Fibroblast of pulmonary artery (primary cell): ENCODE results near the gene ACOT11.
A peak's percentile ranks its signal among the peaks of the same experiment; 100 is the strongest.

ENCODE experiments used
- DNase-seq: peaks from one replicate; pipeline ENCODE4 v3.0.0-alpha.2; 2010; ENCODE audit warnings: low read depth
- H3K4me3 ChIP-seq: replicated peaks from 2 replicates; pipeline ENCODE4 v1.5.1; 2011; ENCODE audit warnings: low read depth, mild to moderate bottlenecking, control low read depth, low read length, moderate library complexity
- CTCF ChIP-seq: IDR thresholded peaks from 2 replicates; pipeline ENCODE4 v1.5.1; 2011; ENCODE audit warnings: mild to moderate bottlenecking, control low read depth, low read length, inconsistent platforms; ENCODE audit errors: missing control alignments

The ACOT11 gene

GRCh38 chr1:54640361-54640760, 92.3 kb downstream of the ACOT11 start:
- TF ChIP-seq CTCF = no peak
- DNase-seq = no peak
- no peak overlapping the region for H3K4me3 ChIP-seq

- no peak for TF ChIP-seq CTCF
- DNase-seq = no peak
- H3K4me3 ChIP-seq = no peak within 1 kb of the TSS
These were observed 93.1 kb downstream of the ACOT11 start, which contains the start of gene MROH7 for GRCh38 chr1:54640863-54641836. TSS of gene MROH7 (plus strand) at chr1:54641786. CDS start at chr1:54652927, 11,141 bp downstream.

GRCh38 chr1:54643736-54644135, 95.7 kb downstream of the ACOT11 start:
- no peak overlapping the region for H3K4me3 ChIP-seq
- TF ChIP-seq CTCF = no peak
- no peak for DNase-seq

GRCh38 chr1:54645806-54646676, 98.0 kb downstream of the ACOT11 start:
- peak; percentile 19 for DNase-seq
- H3K4me3 ChIP-seq = no peak overlapping the region
- TF ChIP-seq CTCF = no peak

- no peak for DNase-seq
- no peak for TF ChIP-seq CTCF
These were observed 101.3 kb downstream of the ACOT11 start for GRCh38 chr1:54649130-54649898.

GRCh38 chr1:54649921-54650320, 101.9 kb downstream of the ACOT11 start:
- no peak for DNase-seq
- TF ChIP-seq CTCF = no peak
- H3K4me3 ChIP-seq = no peak overlapping the region

More at GRCh38 chr1:54649130-54649898, 101.3 kb downstream of the ACOT11 start:
- H3K4me3 ChIP-seq = no peak overlapping the region
